ENCODE measurements around the gene ZNF585A.
"Not testable (repeated sequence)": the region's sequence is repeated elsewhere in the genome, so short reads cannot be mapped to it uniquely, and the experiment has no call there.

The ZNF585A gene

DNA sequence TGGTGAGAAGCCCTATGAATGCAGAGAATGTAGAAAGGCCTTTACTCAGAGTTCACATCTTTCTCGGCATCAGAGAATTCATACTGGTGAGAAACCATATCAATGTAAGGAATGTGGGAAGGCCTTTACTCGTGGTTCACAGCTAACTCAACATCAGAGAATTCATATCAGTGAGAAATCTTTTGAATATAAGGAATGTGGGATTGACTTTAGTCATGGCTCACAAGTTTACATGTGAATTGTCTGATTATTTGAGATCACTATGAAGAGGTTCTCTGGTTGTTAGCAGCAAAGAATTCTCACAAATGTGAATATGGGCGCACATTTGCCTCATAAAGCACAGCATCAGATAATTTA is 43.7 kb downstream of the ZNF585A start:
- no peak for DNase-seq (ENCODE audit: low spot score)
- in situ Hi-C loops (cut with MboI; ENCODE audit: low pct_unique_long_range_greater_than_20kb, low sequenced_read_pairs, unreplicated experiment) = no loop called here
- TF ChIP-seq, protein P1, sequence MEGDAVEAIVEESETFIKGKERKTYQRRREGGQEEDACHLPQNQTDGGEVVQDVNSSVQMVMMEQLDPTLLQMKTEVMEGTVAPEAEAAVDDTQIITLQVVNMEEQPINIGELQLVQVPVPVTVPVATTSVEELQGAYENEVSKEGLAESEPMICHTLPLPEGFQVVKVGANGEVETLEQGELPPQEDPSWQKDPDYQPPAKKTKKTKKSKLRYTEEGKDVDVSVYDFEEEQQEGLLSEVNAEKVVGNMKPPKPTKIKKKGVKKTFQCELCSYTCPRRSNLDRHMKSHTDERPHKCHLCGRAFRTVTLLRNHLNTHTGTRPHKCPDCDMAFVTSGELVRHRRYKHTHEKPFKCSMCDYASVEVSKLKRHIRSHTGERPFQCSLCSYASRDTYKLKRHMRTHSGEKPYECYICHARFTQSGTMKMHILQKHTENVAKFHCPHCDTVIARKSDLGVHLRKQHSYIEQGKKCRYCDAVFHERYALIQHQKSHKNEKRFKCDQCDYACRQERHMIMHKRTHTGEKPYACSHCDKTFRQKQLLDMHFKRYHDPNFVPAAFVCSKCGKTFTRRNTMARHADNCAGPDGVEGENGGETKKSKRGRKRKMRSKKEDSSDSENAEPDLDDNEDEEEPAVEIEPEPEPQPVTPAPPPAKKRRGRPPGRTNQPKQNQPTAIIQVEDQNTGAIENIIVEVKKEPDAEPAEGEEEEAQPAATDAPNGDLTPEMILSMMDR (IDR thresholded peaks at IDR 0.05; ENCODE audit: extremely low read depth, insufficient read depth, missing control alignments) = no peak

DNA sequence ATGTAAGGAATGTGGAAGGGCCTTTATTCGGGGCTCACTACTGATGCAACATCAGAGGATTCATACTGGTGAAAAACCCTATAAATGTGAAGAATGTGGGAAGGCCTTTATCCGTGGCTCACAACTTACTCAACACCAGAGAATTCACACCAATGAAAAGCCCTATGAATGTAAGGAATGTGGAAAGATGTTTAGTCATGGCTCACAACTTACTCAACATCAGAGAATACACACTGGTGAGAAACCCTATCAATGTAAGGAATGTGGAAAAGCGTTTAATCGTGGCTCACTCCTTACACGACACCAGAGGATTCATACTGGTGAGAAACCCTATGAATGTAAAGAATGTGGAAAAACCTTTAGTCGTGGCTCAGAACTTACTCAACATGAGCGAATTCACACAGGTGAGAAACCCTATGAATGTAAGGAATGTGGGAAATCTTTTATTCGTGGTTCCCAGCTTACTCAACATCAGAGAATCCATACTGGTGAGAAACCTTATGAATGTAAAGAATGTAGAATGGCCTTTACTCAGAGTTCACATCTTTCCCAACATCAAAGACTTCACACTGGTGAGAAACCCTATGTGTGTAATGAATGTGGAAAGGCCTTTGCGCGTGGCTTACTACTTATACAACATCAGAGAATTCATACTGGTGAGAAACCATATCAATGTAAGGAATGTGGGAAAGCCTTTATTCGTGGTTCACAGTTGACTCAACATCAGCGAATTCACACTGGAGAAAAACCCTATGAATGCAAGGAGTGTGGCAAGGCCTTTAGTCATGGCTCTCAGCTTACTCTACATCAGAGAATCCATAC is 44.3 kb downstream of the ZNF585A start:
- in situ Hi-C loops (cut with MboI; ENCODE audit: low pct_unique_long_range_greater_than_20kb, low sequenced_read_pairs, unreplicated experiment) = no loop called here
- no peak for DNase-seq (ENCODE audit: low spot score)
- TF ChIP-seq, protein P1 (IDR thresholded peaks at IDR 0.05; ENCODE audit: extremely low read depth, insufficient read depth, missing control alignments) = no peak

DNA sequence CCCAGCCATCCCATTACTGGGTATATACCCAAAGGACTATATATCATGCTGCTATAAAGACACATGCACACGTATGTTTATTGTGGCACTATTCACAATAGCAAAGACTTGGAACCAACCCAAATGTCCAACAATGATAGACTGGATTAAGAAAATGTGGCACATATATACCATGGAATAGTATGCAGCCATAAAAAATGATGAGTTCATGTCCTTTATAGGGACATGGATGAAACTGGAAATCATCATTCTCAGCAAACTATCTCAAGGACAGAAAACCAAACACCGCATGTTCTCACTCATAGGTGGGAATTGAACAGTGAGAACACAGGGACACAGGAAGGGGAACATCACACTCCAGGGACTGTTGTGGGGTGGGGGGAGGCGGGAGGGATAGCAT is 50.4 kb downstream of the ZNF585A start:
- in situ Hi-C loops (cut with MboI; ENCODE audit: low pct_unique_long_range_greater_than_20kb, low sequenced_read_pairs, unreplicated experiment); DNase-seq (ENCODE audit: low spot score): not testable (repeated sequence)

DNA sequence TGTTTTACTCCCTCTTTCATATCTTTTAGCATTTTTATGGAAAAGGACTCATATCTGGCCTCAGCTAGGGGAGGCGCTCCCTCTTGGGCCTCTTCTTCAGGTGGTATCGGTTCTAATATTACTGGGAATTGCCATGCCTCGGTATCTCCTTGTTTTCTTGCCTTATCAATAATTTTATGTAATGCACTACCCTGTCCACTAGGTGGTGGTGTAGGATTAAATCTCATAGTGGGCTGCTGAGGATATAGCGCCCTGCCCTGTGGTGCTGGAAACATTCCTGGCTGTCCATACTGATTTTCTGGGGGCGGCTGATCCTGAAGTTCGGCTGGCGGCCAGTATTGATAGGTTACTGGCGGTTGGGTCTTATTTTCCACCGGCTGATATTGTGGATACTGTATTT is 58.5 kb downstream of the ZNF585A start:
- TF ChIP-seq, protein P1 (IDR thresholded peaks at IDR 0.05; ENCODE audit: extremely low read depth, insufficient read depth, missing control alignments) = no peak
- DNase-seq (ENCODE audit: low spot score) = no peak
- in situ Hi-C loops (cut with MboI; ENCODE audit: low pct_unique_long_range_greater_than_20kb, low sequenced_read_pairs, unreplicated experiment) = no loop called here

DNA sequence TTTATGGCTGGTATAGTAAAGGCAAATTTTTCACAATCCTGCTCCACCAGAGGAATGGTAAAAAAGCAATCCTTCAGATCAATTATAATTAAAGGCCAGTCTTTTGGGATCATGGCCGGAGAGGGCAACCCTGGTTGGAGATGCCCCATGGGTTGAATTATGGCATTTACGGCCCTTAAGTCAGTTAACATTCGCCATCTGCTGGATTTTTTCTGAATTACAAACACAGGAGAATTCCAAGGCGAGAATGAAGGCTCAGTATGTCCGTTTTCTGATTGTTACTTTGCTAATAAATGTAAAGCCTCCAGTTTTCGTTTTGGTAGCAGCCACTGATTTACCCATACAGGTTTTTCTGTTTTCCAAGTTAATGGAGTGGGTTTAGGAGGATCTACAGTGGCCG is 60.7 kb downstream of the ZNF585A start:
- DNase-seq (ENCODE audit: low spot score); in situ Hi-C loops (cut with MboI; ENCODE audit: low pct_unique_long_range_greater_than_20kb, low sequenced_read_pairs, unreplicated experiment): not testable (repeated sequence)

DNA sequence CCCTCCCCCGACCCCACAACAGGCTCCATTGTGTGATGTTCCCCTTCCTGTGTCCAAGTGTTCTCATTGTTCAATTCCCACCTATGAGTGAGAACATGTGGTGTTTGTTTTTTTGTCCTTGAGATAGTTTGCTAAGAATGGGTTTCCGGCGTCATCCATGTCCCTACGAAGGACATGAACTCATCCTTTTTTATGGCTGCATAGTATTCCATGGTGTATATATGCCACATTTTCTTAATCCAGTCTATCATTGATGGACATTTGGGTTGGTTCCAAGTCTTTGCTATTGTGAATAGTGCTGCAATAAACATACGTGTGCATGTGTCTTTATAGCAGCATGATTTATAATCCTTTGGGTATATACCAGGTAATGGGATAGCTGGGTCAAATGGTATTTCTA is 68.4 kb downstream of the ZNF585A start:
- DNase-seq (ENCODE audit: low spot score); in situ Hi-C loops (cut with MboI; ENCODE audit: low pct_unique_long_range_greater_than_20kb, low sequenced_read_pairs, unreplicated experiment): not testable (repeated sequence)

DNA sequence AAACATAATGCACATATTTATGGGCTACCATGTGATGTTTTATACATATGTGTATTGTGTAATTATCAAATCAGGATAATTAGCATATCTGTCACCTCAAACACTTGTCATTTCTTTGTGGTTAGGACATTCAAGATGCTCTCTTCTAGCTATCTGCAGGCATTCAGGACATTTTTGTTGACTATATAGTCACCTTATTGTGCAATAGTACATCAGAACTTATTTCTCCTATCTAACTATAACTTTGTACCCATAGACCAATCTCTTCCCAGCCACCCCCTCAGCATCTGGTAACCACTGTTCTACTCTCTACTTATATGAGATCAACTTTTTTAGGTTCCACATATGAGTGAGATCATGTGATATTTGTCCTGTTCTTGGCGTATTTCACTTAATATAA is 73.9 kb downstream of the ZNF585A start:
- DNase-seq (ENCODE audit: low spot score) = no peak
- TF ChIP-seq, protein P1 (IDR thresholded peaks at IDR 0.05; ENCODE audit: extremely low read depth, insufficient read depth, missing control alignments) = no peak
- in situ Hi-C loops (cut with MboI; ENCODE audit: low pct_unique_long_range_greater_than_20kb, low sequenced_read_pairs, unreplicated experiment) = no loop called here

DNA sequence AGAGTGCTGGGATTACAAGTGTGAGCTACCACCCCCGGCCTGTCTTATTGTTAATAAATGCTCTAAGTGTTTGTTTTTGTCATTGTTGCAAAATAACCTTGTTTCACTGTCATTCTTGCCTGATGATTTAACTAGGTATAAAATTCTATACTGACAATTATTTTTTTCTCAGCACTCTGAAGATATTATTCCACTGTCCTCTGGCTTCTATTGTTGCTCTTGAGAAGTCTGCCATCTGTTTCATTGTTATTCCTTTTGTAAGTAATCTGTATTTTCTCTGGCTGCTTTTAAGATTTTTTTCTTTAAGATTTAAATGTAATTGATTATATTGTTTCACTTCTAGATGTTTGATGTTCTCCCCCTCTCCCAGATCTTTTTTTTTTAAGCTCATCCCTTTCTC is 76.6 kb downstream of the ZNF585A start:
- in situ Hi-C loops (cut with MboI; ENCODE audit: low pct_unique_long_range_greater_than_20kb, low sequenced_read_pairs, unreplicated experiment) = no loop called here
- DNase-seq (ENCODE audit: low spot score) = no peak

More for the DNA sequence above, 76.6 kb downstream of the ZNF585A start:
- TF ChIP-seq, protein P1 (IDR thresholded peaks at IDR 0.05; ENCODE audit: extremely low read depth, insufficient read depth, missing control alignments) = no peak
